GM23248 (cell line): ENCODE data around the gene KBTBD3. TPM values are rescaled to one million over a fixed set of nuclear protein-coding genes. Genes with fewer than 3 reads are reported as not detected.
"Not testable (repeated sequence)": the region's sequence is repeated elsewhere in the genome, so short reads cannot be mapped to it uniquely, and the experiment has no call there.

ENCODE experiments used
- DNase-seq: peaks from one replicate; pipeline ENCODE4 v3.0.0-alpha.2; 2015
- H2AFZ ChIP-seq: fragments of 200-600 bp; sonication (generic); 2 replicates; pipeline ENCODE4 v1.6.1; 2016; ENCODE audit warnings: antibody characterized with exemption
- H3F3A ChIP-seq: fragments of 200-600 bp; sonication (generic); 2 replicates; pipeline ENCODE4 v1.6.1; 2016; ENCODE audit warnings: mild to moderate bottlenecking, antibody characterized with exemption, mixed run types; ENCODE audit not compliant: insufficient read depth
- H3K27ac ChIP-seq: fragments of 200-600 bp; sonication (generic); 2 replicates; pipeline ENCODE4 v1.5.1; 2016; ENCODE audit warnings: mild to moderate bottlenecking
- H3K27me3 ChIP-seq: fragments of 200-600 bp; sonication (generic); replicated peaks from 2 replicates; pipeline ENCODE4 v1.6.1; 2016; ENCODE audit warnings: mild to moderate bottlenecking; ENCODE audit not compliant: insufficient read depth
- H3K36me3 ChIP-seq: fragments of 200-600 bp; sonication (generic); 2 replicates; pipeline ENCODE4 v1.6.1; 2016; ENCODE audit warnings: low read depth, mild to moderate bottlenecking
- H3K4me1 ChIP-seq: fragments of 200-600 bp; sonication (generic); 2 replicates; pipeline ENCODE4 v1.6.1; 2016; ENCODE audit warnings: mild to moderate bottlenecking; ENCODE audit not compliant: insufficient read depth
- H3K4me2 ChIP-seq: fragments of 200-600 bp; sonication (generic); one replicate; pipeline ENCODE4 v1.6.1; 2016; ENCODE audit warnings: mild to moderate bottlenecking; ENCODE audit not compliant: unreplicated experiment
- H3K4me3 ChIP-seq: fragments of 200-600 bp; sonication (generic); 2 replicates; pipeline ENCODE4 v1.5.1; 2016; ENCODE audit warnings: mild to moderate bottlenecking
- H3K79me2 ChIP-seq: fragments of 200-600 bp; sonication (generic); 2 replicates; pipeline ENCODE4 v1.6.1; 2016; ENCODE audit warnings: mild to moderate bottlenecking; ENCODE audit not compliant: insufficient read depth
- H3K9ac ChIP-seq: fragments of 200-600 bp; sonication (generic); 2 replicates; pipeline ENCODE4 v1.6.1; 2016; ENCODE audit warnings: mild to moderate bottlenecking
- H3K9me2 ChIP-seq: fragments of 200-600 bp; sonication (generic); 2 replicates; pipeline ENCODE4 v1.6.1; 2016; ENCODE audit warnings: mixed run types, mild to moderate bottlenecking, moderate library complexity; ENCODE audit not compliant: insufficient read depth
- H3K9me3 ChIP-seq: fragments of 200-600 bp; sonication (generic); one replicate; pipeline ENCODE4 v1.6.1; 2017; ENCODE audit warnings: low read depth
- H4K20me1 ChIP-seq: fragments of 200-600 bp; sonication (generic); 2 replicates; pipeline ENCODE4 v1.6.0; 2016; ENCODE audit not compliant: insufficient read depth
- EZH2 ChIP-seq: fragments of 200-600 bp; sonication (generic); IDR thresholded peaks from 2 replicates; pipeline ENCODE4 v1.6.1; 2018; ENCODE audit warnings: antibody characterized with exemption, mild to moderate bottlenecking; ENCODE audit not compliant: insufficient read depth, poor library complexity, severe bottlenecking
- EZH2phosphoT487 ChIP-seq: fragments of 200-600 bp; sonication (generic); IDR thresholded peaks from 2 replicates; pipeline ENCODE4 v1.6.1; 2018; ENCODE audit warnings: antibody characterized with exemption, moderate library complexity, mild to moderate bottlenecking, low read depth; ENCODE audit not compliant: insufficient read depth
- WGBS, 2 experiments: methylation state at CpG; one replicate each; pipeline ENCODE4 v1.1.6; 2015 to 2017; ENCODE audit warnings: low lambda C conversion rate in 2 of 2, low coverage in 1 of 2; ENCODE audit errors: missing lambda C conversion rate in 2 of 2; 5-methylcytosine and 5-hydroxymethylcytosine counted together
- in situ Hi-C: fragments of 300-500 bp; cut with MboI; formaldehyde crosslinking; loops from 2 replicates; pipeline ENCODE4 v1.15.0; 2020
- polyA plus RNA-seq: library from polyadenylated mRNA; unstranded; fragments of >200 nt; fragmentation: Nextera tagmentation; extraction: Ambion mirVana; gene quantifications from 2 replicates; pipeline ENCODE4 v1.2.1, GENCODE V29; 2016
- total RNA-seq: library from RNA; depleted of rRNA; stranded (reverse); fragments of >200 nt; shearing (Covaris generic); gene quantifications from 2 replicates; pipeline ENCODE4 v1.2.3, GENCODE V29; 2014

Gene KBTBD3
- total and polyA plus RNA-seq, 2 experiments from 2014 or later, result 3.6 to 7.7 TPM

DNA sequence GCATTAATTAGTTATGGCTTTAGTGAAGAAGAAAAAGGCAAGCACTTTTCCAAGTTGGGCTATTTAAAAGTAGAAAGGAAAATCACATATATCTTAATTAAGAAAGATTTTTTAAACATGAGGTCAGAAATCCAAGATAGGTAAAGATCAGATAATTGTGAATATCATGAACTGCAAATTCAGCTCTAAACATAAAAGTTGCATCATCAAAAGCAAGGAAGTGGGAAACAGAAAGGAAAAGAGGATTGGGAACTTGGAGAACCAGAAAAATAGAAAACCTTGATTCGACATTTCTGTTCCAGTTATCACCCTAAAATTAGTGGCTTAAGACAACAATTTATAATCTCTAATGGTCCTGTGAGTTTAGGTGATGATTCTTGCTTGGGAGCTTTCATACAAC, 17.5 kb downstream of the KBTBD3 start:
- no peaks in the 10 kb centered on the region for H3K27me3 ChIP-seq
- H3K79me2 ChIP-seq, result no peaks in the 10 kb centered on the region
- no peaks in the 10 kb centered on the region for H3K9me2 ChIP-seq
- no peak for TF ChIP-seq EZH2phosphoT487
- TF ChIP-seq EZH2, result no peak
- H4K20me1 ChIP-seq, result no peaks in the 10 kb centered on the region
- H3K36me3 ChIP-seq, result no peaks in the 10 kb centered on the region
- no peak overlapping the region for H2AFZ ChIP-seq
- H3K9ac ChIP-seq, result no peak overlapping the region
- H3K4me2 ChIP-seq, result no peak overlapping the region
- WGBS, 2 experiments, result 92 to 96% methylated on average over 1 of the region's 1 CpG
- no peaks in the 10 kb centered on the region for H3K4me1 ChIP-seq
- no peak for DNase-seq
- no peak overlapping the region for H3K27ac ChIP-seq
- H3F3A ChIP-seq, result no peaks in the 10 kb centered on the region
- in situ Hi-C loops, result no loop called here
- H3K9me3 ChIP-seq, result no peaks in the 10 kb centered on the region
- no peak overlapping the region for H3K4me3 ChIP-seq

DNA sequence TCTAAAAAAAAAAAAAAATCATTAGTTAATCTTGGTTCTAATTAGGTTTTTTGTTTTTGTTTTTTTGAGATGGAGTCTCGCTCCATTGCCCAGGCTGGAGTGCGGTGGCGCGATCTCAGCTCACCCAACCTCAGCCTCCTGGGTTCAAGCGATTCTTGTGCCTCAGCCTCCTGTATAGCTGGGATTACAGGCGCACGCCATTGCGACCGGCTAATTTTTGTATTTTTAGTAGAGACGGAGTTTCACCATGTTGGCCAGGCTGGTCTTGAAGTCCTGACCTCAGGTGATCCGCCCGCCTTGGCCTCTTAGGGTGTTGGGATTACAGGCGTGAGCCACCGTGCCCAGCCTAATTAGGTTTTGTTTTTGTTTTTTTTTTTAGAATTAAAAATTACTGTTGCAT, 18.8 kb downstream of the KBTBD3 start:
- H2AFZ ChIP-seq, H3K27me3 ChIP-seq, H3K4me1 ChIP-seq, in situ Hi-C loops, H3K36me3 ChIP-seq, H3K4me3 ChIP-seq, H3K27ac ChIP-seq, H4K20me1 ChIP-seq, H3K9me3 ChIP-seq, H3K9ac ChIP-seq, H3K9me2 ChIP-seq, DNase-seq, H3K79me2 ChIP-seq, H3K4me2 ChIP-seq, H3F3A ChIP-seq: not testable (repeated sequence)
- WGBS, 2 experiments, result 89 to 93% methylated on average over 14 of the region's 14 CpGs

DNA sequence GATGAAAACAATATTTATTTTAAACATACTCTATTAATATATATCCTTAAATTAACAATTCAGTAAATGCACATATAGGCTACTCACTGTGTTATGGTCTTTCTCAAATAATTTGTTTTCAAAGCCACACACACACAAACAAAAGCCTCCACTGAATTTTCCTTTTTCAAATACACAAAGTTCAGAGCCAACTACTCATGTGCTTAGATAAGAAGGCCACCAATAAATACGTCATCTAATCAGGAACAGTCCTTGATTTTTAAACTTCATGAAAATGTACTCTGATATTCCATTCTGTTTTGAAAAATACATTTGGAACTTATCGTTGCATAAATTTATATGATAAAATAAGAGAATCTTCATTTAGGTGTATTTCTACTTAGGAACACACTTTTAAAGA, 26.0 kb downstream of the KBTBD3 start:
- Histone ChIP-seq H3K4me1 (no peaks in the 10 kb centered on the region), H2AFZ (no peak overlapping the region), H4K20me1 (no peaks in the 10 kb centered on the region), H3K9ac (no peak overlapping the region), H3K4me2 (no peak overlapping the region), H3K79me2 (no peaks in the 10 kb centered on the region), H3K27me3 (no peaks in the 10 kb centered on the region), H3K27ac (no peak overlapping the region), H3K4me3 (no peak overlapping the region), H3K36me3 (no peaks in the 10 kb centered on the region), H3F3A (no peaks in the 10 kb centered on the region), H3K9me3 (no peaks in the 10 kb centered on the region), H3K9me2 (no peaks in the 10 kb centered on the region)
- no peak for TF ChIP-seq EZH2phosphoT487
- no peak for TF ChIP-seq EZH2
- in situ Hi-C loops, result no loop called here
- WGBS, 2 experiments, result 26 to 32% methylated on average over 2 of the region's 2 CpGs
- DNase-seq, result no peak

DNA sequence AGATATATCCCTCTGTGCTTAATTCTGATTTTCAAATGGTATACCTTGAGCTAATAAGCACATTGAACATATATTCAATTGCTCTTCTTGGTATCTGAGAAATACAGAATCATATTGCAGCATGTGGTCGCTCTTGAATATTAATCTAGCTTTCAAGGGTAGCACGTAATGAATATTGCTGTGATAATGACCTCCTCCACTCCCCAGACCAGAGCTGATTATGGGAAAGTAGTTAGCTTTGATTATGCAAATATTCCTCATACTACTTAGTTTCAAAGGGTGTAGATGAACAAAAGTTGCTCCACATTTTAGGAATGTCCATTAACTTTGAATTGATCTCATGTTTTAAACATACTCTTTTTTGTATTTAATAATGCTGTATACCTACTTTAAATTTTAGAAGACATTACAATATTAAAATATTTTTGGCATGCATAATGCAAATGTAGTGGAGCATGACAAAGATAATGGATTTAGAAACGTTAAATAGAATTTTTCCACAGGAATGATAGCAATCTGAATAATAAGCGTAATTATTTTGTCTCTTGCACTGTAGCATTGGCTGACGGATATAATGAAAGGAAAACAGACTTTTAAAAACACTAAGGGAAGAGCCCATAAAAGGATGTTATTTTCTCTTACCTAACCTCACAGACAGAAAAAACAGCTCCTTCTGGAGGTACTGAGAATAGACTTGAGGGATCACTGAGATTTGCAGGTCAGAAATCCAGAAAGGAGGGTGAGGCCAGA, 27.2 kb downstream of the KBTBD3 start:
- H3F3A ChIP-seq, result no peaks in the 10 kb centered on the region
- no peaks in the 10 kb centered on the region for H3K79me2 ChIP-seq
- in situ Hi-C loops, result no loop called here
- H3K9me2 ChIP-seq, result no peaks in the 10 kb centered on the region
- H4K20me1 ChIP-seq, result no peaks in the 10 kb centered on the region
- H3K9me3 ChIP-seq, result no peaks in the 10 kb centered on the region
- no peaks in the 10 kb centered on the region for H3K4me1 ChIP-seq
- H3K27ac ChIP-seq, result no peak overlapping the region
- no peaks in the 10 kb centered on the region for H3K36me3 ChIP-seq
- no peak overlapping the region for H3K4me2 ChIP-seq
- no peak for DNase-seq
- WGBS, 2 experiments, result 42% methylated on average over 5 of the region's 5 CpGs
- H2AFZ ChIP-seq, result no peak overlapping the region
- H3K9ac ChIP-seq, result no peak overlapping the region
- TF ChIP-seq EZH2 (no peak), EZH2phosphoT487 (no peak)
- no peak overlapping the region for H3K4me3 ChIP-seq
- H3K27me3 ChIP-seq, result no peaks in the 10 kb centered on the region

DNA sequence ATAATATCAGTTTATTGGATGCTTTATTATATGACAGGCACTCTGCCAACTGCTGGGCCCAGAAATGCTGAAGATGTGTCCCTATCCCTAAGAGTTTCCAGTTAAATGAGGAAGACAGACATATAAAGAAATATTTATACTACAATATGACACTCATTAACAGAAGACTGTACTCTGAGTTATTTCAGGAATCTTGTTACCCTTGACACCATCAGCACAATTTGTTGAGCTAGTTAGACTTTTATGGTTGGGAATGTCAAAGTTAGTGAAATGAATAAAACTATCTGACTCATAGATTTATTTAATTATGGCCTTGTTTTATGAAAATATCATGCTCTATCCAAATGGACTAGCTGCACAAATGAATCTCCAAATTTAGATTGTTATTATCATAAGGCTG, 29.5 kb downstream of the KBTBD3 start:
- no peak for DNase-seq

More for the DNA sequence above, 29.5 kb downstream of the KBTBD3 start:
- Histone ChIP-seq H3K9me3 (no peaks in the 10 kb centered on the region), H3K4me1 (no peaks in the 10 kb centered on the region), H3K9ac (no peak overlapping the region), H3K4me3 (no peak overlapping the region), H2AFZ (no peak overlapping the region), H3K27me3 (no peaks in the 10 kb centered on the region), H3K27ac (no peak overlapping the region), H3K79me2 (no peaks in the 10 kb centered on the region), H4K20me1 (no peaks in the 10 kb centered on the region), H3K9me2 (no peaks in the 10 kb centered on the region), H3K36me3 (no peaks in the 10 kb centered on the region), H3F3A (no peaks in the 10 kb centered on the region), H3K4me2 (no peak overlapping the region)
- no peak for TF ChIP-seq EZH2phosphoT487
- no peak for TF ChIP-seq EZH2
- in situ Hi-C loops, result no loop called here
